Breast epithelium (tissue), 4 donors: Measurements from ENCODE around the gene KHK. TPM values are rescaled to one million over a fixed set of nuclear protein-coding genes. Genes with fewer than 3 reads are reported as not detected.

Experiments
- DNase-seq, 2 donors: peaks; one replicate each; pipeline ENCODE4 v3.0.0-alpha.2; 2019; ENCODE audit warnings: low spot score in 2 of 2
- H3K27ac ChIP-seq, 2 donors: fragments of 200-600 bp; sonication (generic) in 1 of 2; one replicate each; pipeline ENCODE4 v1.5.1; 2016 to 2019; ENCODE audit warnings: mild to moderate bottlenecking in 1 of 2
- H3K27me3 ChIP-seq, 2 donors: fragments of 200-600 bp; sonication (generic) in 1 of 2; one replicate each; pipeline versions ENCODE4 v1.5.1 to v1.6.0; 2017 to 2019; ENCODE audit warnings: control low read depth in 1 of 2, mild to moderate bottlenecking in 1 of 2
- H3K36me3 ChIP-seq: fragments of 200-600 bp; one replicate; pipeline ENCODE4 v1.5.1; 2019
- H3K4me1 ChIP-seq, 2 donors: fragments of 200-600 bp; sonication (generic); one replicate each; pipeline ENCODE4 v1.5.1; 2016 to 2019; ENCODE audit warnings: control low read depth in 1 of 2
- H3K4me3 ChIP-seq, 3 donors: fragments of 200-600 bp; sonication (generic); 1 replicate in 2 of 3; 2 replicates in 1 of 3; pipeline ENCODE4 v1.5.1; 2016 to 2019; ENCODE audit warnings: mild to moderate bottlenecking in 3 of 3, moderate library complexity in 2 of 3
- H3K9me3 ChIP-seq, 2 donors: fragments of 200-600 bp; sonication (generic) in 1 of 2; one replicate each; pipeline ENCODE4 v1.5.1; 2016 to 2019; ENCODE audit warnings: control low read depth in 1 of 2
- CTCF ChIP-seq, 3 donors: fragments of 450-650 bp; IDR thresholded peaks; one replicate each; pipeline ENCODE4 v1.5.1; 2016 to 2017; ENCODE audit warnings: antibody characterized with exemption in 3 of 3, mild to moderate bottlenecking in 3 of 3, moderate library complexity in 3 of 3
- POLR2A ChIP-seq: fragments of 450-650 bp; IDR thresholded peaks from one replicate; pipeline ENCODE4 v1.6.1; 2016; ENCODE audit warnings: antibody characterized with exemption, mild to moderate bottlenecking, moderate library complexity
- POLR2AphosphoS5 ChIP-seq, 3 donors: sonication (generic); formaldehyde crosslinking; IDR thresholded peaks; one replicate each; pipeline ENCODE4 v1.6.1; 2017; ENCODE audit warnings: antibody characterized with exemption in 3 of 3
- intact Hi-C: fragments of 100-400 bp; cut with DNase I; formaldehyde crosslinking; loops from one replicate; pipeline ENCODE4 v1.15.1; 2023; ENCODE audit warnings: low total_unique reads
- total RNA-seq, 3 donors: library from RNA; depleted of rRNA; stranded (reverse); fragments of >200 nt; gene quantifications; one replicate each; pipeline ENCODE4 v1.1.0, GENCODE V29; 2016

The KHK gene
- total RNA-seq: 1 to 10 TPM; 2.2 to 4.1 (median 3.6) TPM

- DNase-seq: peak; percentile 45 to 61
- intact Hi-C loops: no loop called here
- no peak for TF ChIP-seq POLR2A
- no peak for TF ChIP-seq CTCF (IDR thresholded peaks at IDR 0.05)
- TF ChIP-seq POLR2AphosphoS5 (IDR thresholded peaks at IDR 0.05): no peak
- Histone ChIP-seq H3K36me3 (no peaks in the 10 kb centered on the region), H3K27me3 (no peaks in the 10 kb centered on the region), H3K4me1 (peaks cover 0 to 11% of the 10 kb centered on the region in 2 donors), H3K27ac (peak within 1 kb of the TSS; percentile 74 to 89), H3K9me3 (no peaks in the 10 kb centered on the region), H3K4me3 (peak within 1 kb of the TSS; percentile 68 to 75 (median 74))
Observed at GRCh38 chr2:27086724-27087593, at the start of gene KHK. Gene KHK, plus strand, starts transcription at chr2:27086772. Its CDS starts 488 bp downstream, at chr2:27087260.

DNA sequence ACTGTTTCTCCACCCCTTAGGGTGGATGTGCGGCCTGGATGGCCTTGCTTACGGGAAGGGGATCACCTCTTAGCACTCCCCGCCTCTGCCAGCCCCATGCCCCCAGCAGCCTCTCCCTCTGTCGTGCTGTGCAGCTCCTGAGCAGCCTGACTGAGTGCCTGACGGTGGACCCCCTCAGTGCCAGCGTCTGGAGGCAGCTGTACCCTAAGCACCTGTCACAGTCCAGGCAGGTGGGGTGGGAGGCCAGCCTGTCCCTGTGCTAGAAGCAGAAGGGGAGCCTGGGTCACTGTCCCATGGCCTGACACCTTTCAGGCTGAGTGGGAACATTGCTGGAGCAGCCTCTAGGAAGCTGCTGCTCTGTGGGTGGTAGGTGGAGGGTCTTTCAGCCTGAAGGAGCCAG lies 48.6 kb upstream of the KHK start:
- no peak for DNase-seq
- no peak overlapping the region for H3K4me3 ChIP-seq
- peaks cover 24% of the 10 kb centered on the region for H3K36me3 ChIP-seq
- intact Hi-C loops: no loop called here
- peaks cover 0 to 11% of the 10 kb centered on the region in 2 donors for H3K4me1 ChIP-seq
- H3K27ac ChIP-seq: no peak overlapping the region
- no peaks in the 10 kb centered on the region for H3K9me3 ChIP-seq
- no peak for TF ChIP-seq POLR2AphosphoS5 (IDR thresholded peaks at IDR 0.05)
- TF ChIP-seq CTCF (IDR thresholded peaks at IDR 0.05): no peak
- TF ChIP-seq POLR2A: no peak
- no peaks in the 10 kb centered on the region for H3K27me3 ChIP-seq

DNA sequence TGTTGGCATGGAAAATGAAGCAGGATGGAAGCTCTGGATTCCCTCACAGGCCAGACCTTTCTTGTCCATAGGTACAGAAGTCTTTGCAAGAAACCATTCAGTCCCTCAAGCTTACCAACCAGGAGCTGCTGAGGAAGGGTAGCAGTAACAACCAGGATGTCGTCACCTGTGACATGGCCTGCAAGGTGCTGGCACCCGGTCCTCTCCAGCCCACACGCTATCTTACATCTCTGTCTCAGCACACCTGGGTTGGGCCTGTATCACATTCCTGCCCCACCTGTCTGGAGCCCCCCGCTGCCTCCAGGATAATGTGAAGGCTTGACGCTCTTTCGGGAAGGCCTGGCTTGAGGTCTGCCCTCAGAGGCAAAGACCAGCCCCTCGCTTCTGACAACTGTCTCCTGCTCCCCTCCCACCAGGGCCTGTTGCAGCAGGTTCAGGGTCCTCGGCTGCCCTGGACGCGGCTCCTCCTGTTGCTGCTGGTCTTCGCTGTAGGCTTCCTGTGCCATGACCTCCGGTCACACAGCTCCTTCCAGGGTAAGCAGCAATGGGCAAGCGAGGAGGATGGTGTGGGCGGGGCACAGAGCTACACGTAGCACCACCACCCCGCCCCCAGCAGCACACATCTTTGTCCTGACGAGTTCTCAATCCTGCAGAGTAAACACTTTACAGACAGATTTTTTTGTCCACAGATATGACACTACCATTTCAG lies 47.8 kb upstream of the KHK start:
- H3K4me3 ChIP-seq: no peak overlapping the region
- intact Hi-C loops: no loop called here
- H3K4me1 ChIP-seq: peaks cover 0 to 9% of the 10 kb centered on the region in 2 donors
- peaks cover 24% of the 10 kb centered on the region for H3K36me3 ChIP-seq
- no peak overlapping the region for H3K27ac ChIP-seq
- TF ChIP-seq CTCF (IDR thresholded peaks at IDR 0.05) (no peak), POLR2A (no peak), POLR2AphosphoS5 (IDR thresholded peaks at IDR 0.05) (no peak)
- H3K27me3 ChIP-seq: no peaks in the 10 kb centered on the region
- no peak for DNase-seq
- no peaks in the 10 kb centered on the region for H3K9me3 ChIP-seq

- intact Hi-C loops: no loop called here
- no peak for DNase-seq
- H3K9me3 ChIP-seq: no peaks in the 10 kb centered on the region
Observed at GRCh38 chr2:27039426-27039825, 47.1 kb upstream of the KHK start.

More at GRCh38 chr2:27039426-27039825, 47.1 kb upstream of the KHK start:
- no peaks in the 10 kb centered on the region for H3K27me3 ChIP-seq
- no peak for TF ChIP-seq POLR2A
- TF ChIP-seq CTCF (IDR thresholded peaks at IDR 0.05): no peak
- TF ChIP-seq POLR2AphosphoS5 (IDR thresholded peaks at IDR 0.05): no peak
- no peak overlapping the region for H3K27ac ChIP-seq
- H3K36me3 ChIP-seq: peaks cover 24% of the 10 kb centered on the region
- no peak overlapping the region for H3K4me3 ChIP-seq
- H3K4me1 ChIP-seq: peaks cover 0 to 2% of the 10 kb centered on the region in 2 donors
